ENCODE data around the gene ABT1. TPM values are rescaled to one million over a fixed set of nuclear protein-coding genes. Genes with fewer than 3 reads are reported as not detected.

ABT1 gene
- polyA plus RNA-seq, 1 of the 3 experiments (the other 2 are of a cell fraction): 15.4 TPM

DNA sequence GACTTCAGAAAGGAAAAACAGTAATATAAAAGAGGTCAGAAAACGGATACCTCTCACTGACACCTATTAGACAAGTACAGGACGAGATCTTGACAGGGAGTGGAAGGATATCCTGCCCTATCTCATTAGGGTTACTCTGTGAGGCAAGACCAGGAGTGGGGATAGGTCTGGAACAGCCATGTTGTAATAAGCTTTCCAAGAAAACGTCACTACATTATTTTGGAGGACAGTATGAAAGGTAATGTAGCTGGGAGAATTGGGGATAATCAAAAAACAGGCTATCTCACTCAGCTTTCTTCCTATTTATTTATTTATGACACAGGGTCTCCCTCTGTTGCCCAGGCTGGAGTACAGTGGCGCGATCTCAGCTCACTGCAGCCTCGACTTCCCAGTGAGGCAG lies 33.3 kb upstream of the ABT1 start:
- TF ChIP-seq EZH2phosphoT487 (IDR thresholded peaks at IDR 0.05; ENCODE audit: borderline replicate concordance, low read depth): no peak
- TF ChIP-seq NRF1 (IDR thresholded peaks at IDR 0.05; ENCODE audit: low read depth, low read length): no peak
- TF ChIP-seq TAF1 (IDR thresholded peaks at IDR 0.05; ENCODE audit: borderline replicate concordance, low read depth, low read length): no peak
- WGBS (ENCODE audit: low lambda C conversion rate): 52% methylated on average over 6 of the region's 6 CpGs
- Histone ChIP-seq H3K9me2 (no peaks in the 10 kb centered on the region), H3K4me2 (no peak overlapping the region), H2AFZ (ENCODE audit: low read depth) (no peak overlapping the region), H3F3A (replicated peaks; ENCODE audit: insufficient read depth) (peaks cover 5% of the 10 kb centered on the region), H4K20me1 (ENCODE audit: insufficient read depth) (no peaks in the 10 kb centered on the region), H3K9ac (no peak overlapping the region), H3K36me3 (replicated peaks in 1 of 2; ENCODE audit: control insufficient read depth in 1 of 2, insufficient read depth in 2 of 2, low read length in 1 of 2) (no peaks in the 10 kb centered on the region), H3K4me1 (ENCODE audit: control insufficient read depth in 1 of 2, insufficient read depth in 2 of 2, low read depth in 1 of 2, low read length in 1 of 2) (no peaks in the 10 kb centered on the region), H3K27ac (ENCODE audit: low read depth in 2 of 2, low read length in 1 of 2) (no peak overlapping the region), H3K27me3 (ENCODE audit: insufficient read depth) (no peaks in the 10 kb centered on the region), H3K79me2 (ENCODE audit: insufficient read depth) (no peaks in the 10 kb centered on the region), H3K4me3 (ENCODE audit: low read depth in 2 of 2, low read length in 1 of 2) (no peak overlapping the region), H3K9me3 (peaks cover 3% of the 10 kb centered on the region; the same call in 1 of the 2 replicates)
- no peak for DNase-seq
- ChIA-PET POLR2A (no interaction called here), CTCF (interaction anchor here (1.6 to 2.0 kb wide), 2 partner anchors 10 to 222 kb away, joined by 4 to 7 read pairs; no protein-coding TSS in a partner anchor)

DNA sequence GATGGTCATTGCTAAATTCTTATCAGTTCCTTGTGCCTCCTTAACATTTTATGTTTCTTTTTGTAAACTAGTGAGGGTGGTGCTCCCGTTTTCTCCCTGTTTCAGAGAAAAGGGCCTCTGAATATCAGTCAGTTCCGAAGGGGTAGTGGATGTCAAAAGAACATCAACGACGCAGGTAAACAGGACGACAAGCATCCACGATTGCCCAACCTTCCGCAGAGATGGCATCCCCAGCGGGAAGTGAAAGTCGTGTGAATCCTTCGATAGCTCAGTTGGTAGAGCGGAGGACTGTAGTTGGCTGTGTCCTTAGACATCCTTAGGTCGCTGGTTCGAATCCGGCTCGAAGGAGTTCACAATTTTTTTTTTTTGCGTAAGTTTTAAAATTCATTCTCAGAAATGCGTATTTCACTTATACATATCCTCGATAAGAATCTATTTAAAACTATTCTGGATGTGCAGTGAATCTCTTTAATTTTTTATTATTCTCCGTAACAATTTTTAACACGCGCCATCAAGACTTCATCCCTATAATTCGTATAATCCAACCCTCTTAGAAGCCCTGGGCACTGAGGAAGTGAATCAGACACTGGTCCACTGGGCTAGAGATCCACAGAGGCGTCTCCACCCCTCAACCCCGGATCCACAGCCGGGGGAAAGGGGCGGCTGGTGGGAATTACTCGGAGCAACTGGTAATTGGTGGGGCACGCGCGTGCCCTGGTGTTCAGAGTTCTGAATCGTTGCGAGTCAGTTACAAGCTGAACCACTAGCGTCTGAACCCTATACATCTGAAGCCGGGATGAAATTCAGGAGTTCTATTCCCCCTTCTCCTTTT lies 27.9 kb upstream of the ABT1 start:
- peaks cover 30% of the 10 kb centered on the region for H3F3A ChIP-seq (replicated peaks; ENCODE audit: insufficient read depth)
- H3K4me3 ChIP-seq (ENCODE audit: low read depth in 2 of 2, low read length in 1 of 2): peak overlapping the region; percentile 66 to 83
- H3K4me1 ChIP-seq (ENCODE audit: control insufficient read depth in 1 of 2, insufficient read depth in 2 of 2, low read depth in 1 of 2, low read length in 1 of 2): no peaks in the 10 kb centered on the region; a peak in 1 of 4 replicates
- DNase-seq: peak; percentile 75
- WGBS (ENCODE audit: low lambda C conversion rate): 8% methylated on average over 33 of the region's 34 CpGs
- no peaks in the 10 kb centered on the region for H3K9me2 ChIP-seq
- H3K9me3 ChIP-seq: no peaks in the 10 kb centered on the region
- no peaks in the 10 kb centered on the region for H3K36me3 ChIP-seq (replicated peaks in 1 of 2; ENCODE audit: control insufficient read depth in 1 of 2, insufficient read depth in 2 of 2, low read length in 1 of 2)
- no peaks in the 10 kb centered on the region for H4K20me1 ChIP-seq (ENCODE audit: insufficient read depth)
- no peaks in the 10 kb centered on the region for H3K79me2 ChIP-seq (ENCODE audit: insufficient read depth)
- peak overlapping the region; percentile 62; the same call in 1 of the 2 replicates for H3K9ac ChIP-seq
- ChIA-PET POLR2A (interaction anchor here (0.6 to 0.8 kb wide), 2 partner anchors 26 to 32 kb away, joined by 3 read pairs; no protein-coding TSS in a partner anchor), CTCF (interaction anchor here (0.7 to 6.1 kb wide), 13 partner anchors 17 to 1227 kb away, joined by 3 to 51 read pairs (median 4); partner anchors contain the start of gene HMGN4)
- H3K27ac ChIP-seq (ENCODE audit: low read depth in 2 of 2, low read length in 1 of 2): peak overlapping the region in 1 of 2 experiments; percentile 34; a peak in 3 of 4 replicates
- peak overlapping the region; percentile 69 for H3K4me2 ChIP-seq
- H2AFZ ChIP-seq (ENCODE audit: low read depth): peak overlapping the region; percentile 97
- no peaks in the 10 kb centered on the region for H3K27me3 ChIP-seq (ENCODE audit: insufficient read depth)
- TF ChIP-seq RCOR1 (IDR thresholded peaks at IDR 0.05; ENCODE audit: low read length): peak; percentile 81
- peak; percentile 22; the same call in 1 of the 2 replicates for TF ChIP-seq SMC3 (IDR thresholded peaks at IDR 0.05; ENCODE audit: low read depth, low read length)
- 0 out of 2 replicates have a peak, but pooled peaks have one; percentile 41 for TF ChIP-seq SIN3A (IDR thresholded peaks at IDR 0.05; ENCODE audit: borderline replicate concordance, low read depth, low read length)
- TF ChIP-seq GABPA (IDR thresholded peaks at IDR 0.05; ENCODE audit: low read depth): no peak
- TF ChIP-seq, protein P1, sequence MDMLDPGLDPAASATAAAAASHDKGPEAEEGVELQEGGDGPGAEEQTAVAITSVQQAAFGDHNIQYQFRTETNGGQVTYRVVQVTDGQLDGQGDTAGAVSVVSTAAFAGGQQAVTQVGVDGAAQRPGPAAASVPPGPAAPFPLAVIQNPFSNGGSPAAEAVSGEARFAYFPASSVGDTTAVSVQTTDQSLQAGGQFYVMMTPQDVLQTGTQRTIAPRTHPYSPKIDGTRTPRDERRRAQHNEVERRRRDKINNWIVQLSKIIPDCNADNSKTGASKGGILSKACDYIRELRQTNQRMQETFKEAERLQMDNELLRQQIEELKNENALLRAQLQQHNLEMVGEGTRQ (IDR thresholded peaks at IDR 0.05; ENCODE audit: borderline replicate concordance, low read depth, low read length): no peak
- TF ChIP-seq, protein P2, sequence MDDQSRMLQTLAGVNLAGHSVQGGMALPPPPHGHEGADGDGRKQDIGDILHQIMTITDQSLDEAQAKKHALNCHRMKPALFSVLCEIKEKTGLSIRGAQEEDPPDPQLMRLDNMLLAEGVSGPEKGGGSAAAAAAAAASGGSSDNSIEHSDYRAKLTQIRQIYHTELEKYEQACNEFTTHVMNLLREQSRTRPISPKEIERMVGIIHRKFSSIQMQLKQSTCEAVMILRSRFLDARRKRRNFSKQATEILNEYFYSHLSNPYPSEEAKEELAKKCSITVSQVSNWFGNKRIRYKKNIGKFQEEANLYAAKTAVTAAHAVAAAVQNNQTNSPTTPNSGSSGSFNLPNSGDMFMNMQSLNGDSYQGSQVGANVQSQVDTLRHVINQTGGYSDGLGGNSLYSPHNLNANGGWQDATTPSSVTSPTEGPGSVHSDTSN (IDR thresholded peaks at IDR 0.05): no peak
- TF ChIP-seq RFX5 (IDR thresholded peaks at IDR 0.05; ENCODE audit: low read length): no peak
- no peak for TF ChIP-seq GATA2 (CRISPR knock-in tag; IDR thresholded peaks at IDR 0.05)
- TF ChIP-seq, protein P3, sequence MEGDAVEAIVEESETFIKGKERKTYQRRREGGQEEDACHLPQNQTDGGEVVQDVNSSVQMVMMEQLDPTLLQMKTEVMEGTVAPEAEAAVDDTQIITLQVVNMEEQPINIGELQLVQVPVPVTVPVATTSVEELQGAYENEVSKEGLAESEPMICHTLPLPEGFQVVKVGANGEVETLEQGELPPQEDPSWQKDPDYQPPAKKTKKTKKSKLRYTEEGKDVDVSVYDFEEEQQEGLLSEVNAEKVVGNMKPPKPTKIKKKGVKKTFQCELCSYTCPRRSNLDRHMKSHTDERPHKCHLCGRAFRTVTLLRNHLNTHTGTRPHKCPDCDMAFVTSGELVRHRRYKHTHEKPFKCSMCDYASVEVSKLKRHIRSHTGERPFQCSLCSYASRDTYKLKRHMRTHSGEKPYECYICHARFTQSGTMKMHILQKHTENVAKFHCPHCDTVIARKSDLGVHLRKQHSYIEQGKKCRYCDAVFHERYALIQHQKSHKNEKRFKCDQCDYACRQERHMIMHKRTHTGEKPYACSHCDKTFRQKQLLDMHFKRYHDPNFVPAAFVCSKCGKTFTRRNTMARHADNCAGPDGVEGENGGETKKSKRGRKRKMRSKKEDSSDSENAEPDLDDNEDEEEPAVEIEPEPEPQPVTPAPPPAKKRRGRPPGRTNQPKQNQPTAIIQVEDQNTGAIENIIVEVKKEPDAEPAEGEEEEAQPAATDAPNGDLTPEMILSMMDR (IDR thresholded peaks at IDR 0.05): peak; percentile 41
- no peak; the same call in 1 of the 2 replicates for TF ChIP-seq RXRA (IDR thresholded peaks at IDR 0.05; ENCODE audit: borderline replicate concordance, low read depth)
- TF ChIP-seq FOSL2 (IDR thresholded peaks at IDR 0.05; ENCODE audit: borderline replicate concordance, low read depth): peak; percentile 62; the same call in 1 of the 2 replicates
- peak; percentile 54 for TF ChIP-seq CHD2 (IDR thresholded peaks at IDR 0.05; ENCODE audit: low read length, partially characterized antibody)
- TF ChIP-seq EZH2phosphoT487 (IDR thresholded peaks at IDR 0.05; ENCODE audit: borderline replicate concordance, low read depth): no peak
- TF ChIP-seq NFIC (IDR thresholded peaks at IDR 0.05; ENCODE audit: borderline replicate concordance): no peak; the same call in 1 of the 2 replicates
- no peak for TF ChIP-seq TCF12 (IDR thresholded peaks at IDR 0.05)
- TF ChIP-seq TAF1 (IDR thresholded peaks at IDR 0.05; ENCODE audit: borderline replicate concordance, low read depth, low read length): peak; percentile 20; the same call in 1 of the 2 replicates
- peak; percentile 81 for TF ChIP-seq TEAD4 (IDR thresholded peaks at IDR 0.05; ENCODE audit: borderline replicate concordance, insufficient read depth)

All from SK-N-SH (cell line).